ENCODE measurements around the gene PEX11B.

DNA sequence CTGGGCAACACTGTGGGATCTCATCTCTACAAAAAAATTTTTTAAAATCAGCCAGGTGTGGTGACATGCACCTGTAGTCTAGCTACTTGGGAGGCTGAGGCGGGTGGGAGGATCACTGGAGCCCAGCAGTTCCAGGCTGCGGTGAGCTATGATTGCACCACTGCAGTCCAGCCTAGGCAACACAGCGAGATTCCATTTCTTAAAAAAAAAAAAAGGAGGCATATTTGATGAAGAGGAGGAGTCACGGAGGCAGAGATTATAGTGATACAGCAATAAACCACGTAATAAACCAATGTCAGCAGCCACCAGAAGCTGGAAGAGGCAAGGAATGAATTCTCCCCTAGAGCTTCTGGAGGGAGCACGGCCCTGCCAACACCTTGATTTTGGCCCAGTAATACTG, 35.3 kb upstream of the PEX11B start:
- TF ChIP-seq POLR2A (IDR thresholded peaks at IDR 0.05; ENCODE audit: low read length): no peak
- no peak for TF ChIP-seq GATA1 (IDR thresholded peaks at IDR 0.05; ENCODE audit: low read depth, low read length)
